Kidney epithelial cell (primary cell): Measurements from ENCODE around the gene NELL1. TPM values are rescaled to one million over a fixed set of nuclear protein-coding genes. Genes with fewer than 3 reads are reported as not detected.

Experiments used
- DNase-seq: peaks from one replicate; pipeline ENCODE4 v3.0.0-alpha.2; 2010; ENCODE audit warnings: low read depth
- H3K27me3 ChIP-seq: 2 replicates; pipeline ENCODE4 v1.6.0; 2011; ENCODE audit warnings: low read length; ENCODE audit not compliant: control insufficient read depth, insufficient read depth
- H3K36me3 ChIP-seq: 2 replicates; pipeline ENCODE4 v1.5.1; 2011; ENCODE audit warnings: low read length; ENCODE audit not compliant: control insufficient read depth, insufficient read depth
- H3K4me3 ChIP-seq: 2 replicates; pipeline ENCODE4 v1.5.1; 2011; ENCODE audit warnings: low read depth, mild to moderate bottlenecking, control low read depth, low read length
- CTCF ChIP-seq: IDR thresholded peaks from 2 replicates; pipeline ENCODE4 v1.5.1; 2011; ENCODE audit warnings: mild to moderate bottlenecking, moderate library complexity, low read length, control low read depth, inconsistent platforms; ENCODE audit not compliant: insufficient read depth, poor library complexity, severe bottlenecking
- total RNA-seq: library from RNA; depleted of rRNA; stranded (reverse); fragments of >200 nt; gene quantifications from 2 replicates; pipeline ENCODE4 v1.2.3, GENCODE V29; 2015

Gene NELL1
- total RNA-seq, 1 donor from 2014 or later = 0.17 TPM

- no peaks in the 10 kb centered on the region for H3K36me3 ChIP-seq
- no peak for TF ChIP-seq CTCF
- no peak for DNase-seq
- H3K27me3 ChIP-seq = no peaks in the 10 kb centered on the region
- H3K4me3 ChIP-seq = no peak overlapping the region
Observed at GRCh38 chr11:20729597-20730105, 60.3 kb downstream of the NELL1 start.

GRCh38 chr11:20731676-20732215, 62.4 kb downstream of the NELL1 start:
- Histone ChIP-seq H3K4me3 (no peak overlapping the region), H3K36me3 (no peaks in the 10 kb centered on the region), H3K27me3 (no peaks in the 10 kb centered on the region)
- no peak for TF ChIP-seq CTCF
- DNase-seq = no peak

- DNase-seq = no peak
- H3K4me3 ChIP-seq = no peak overlapping the region
- no peaks in the 10 kb centered on the region for H3K27me3 ChIP-seq
- no peaks in the 10 kb centered on the region for H3K36me3 ChIP-seq
- TF ChIP-seq CTCF = no peak
Observed at GRCh38 chr11:20739107-20739506, 69.7 kb downstream of the NELL1 start.

- Histone ChIP-seq H3K27me3 (no peaks in the 10 kb centered on the region), H3K36me3 (no peaks in the 10 kb centered on the region), H3K4me3 (no peak overlapping the region)
- DNase-seq = no peak
- no peak for TF ChIP-seq CTCF
Observed at GRCh38 chr11:20739577-20739976, 70.2 kb downstream of the NELL1 start.

GRCh38 chr11:20754933-20755332, 85.5 kb downstream of the NELL1 start:
- no peak for TF ChIP-seq CTCF
- H3K36me3 ChIP-seq = no peaks in the 10 kb centered on the region
- DNase-seq = no peak

GRCh38 chr11:20759541-20759940, 90.2 kb downstream of the NELL1 start:
- Histone ChIP-seq H3K27me3 (no peaks in the 10 kb centered on the region), H3K36me3 (no peaks in the 10 kb centered on the region), H3K4me3 (no peak overlapping the region)
- DNase-seq = no peak
- no peak for TF ChIP-seq CTCF

More at GRCh38 chr11:20754933-20755332, 85.5 kb downstream of the NELL1 start:
- no peaks in the 10 kb centered on the region for H3K27me3 ChIP-seq
- no peak overlapping the region for H3K4me3 ChIP-seq
